Superior temporal gyrus (tissue), 1 donor: ENCODE results near the gene FRRS1L.
A peak's percentile ranks its signal among the peaks of the same experiment; 100 is the strongest.

Experiments
- DNase-seq: peaks from one replicate; pipeline ENCODE4 v3.0.0-alpha.2; 2016; ENCODE audit errors: extremely low spot score

The FRRS1L gene

DNA sequence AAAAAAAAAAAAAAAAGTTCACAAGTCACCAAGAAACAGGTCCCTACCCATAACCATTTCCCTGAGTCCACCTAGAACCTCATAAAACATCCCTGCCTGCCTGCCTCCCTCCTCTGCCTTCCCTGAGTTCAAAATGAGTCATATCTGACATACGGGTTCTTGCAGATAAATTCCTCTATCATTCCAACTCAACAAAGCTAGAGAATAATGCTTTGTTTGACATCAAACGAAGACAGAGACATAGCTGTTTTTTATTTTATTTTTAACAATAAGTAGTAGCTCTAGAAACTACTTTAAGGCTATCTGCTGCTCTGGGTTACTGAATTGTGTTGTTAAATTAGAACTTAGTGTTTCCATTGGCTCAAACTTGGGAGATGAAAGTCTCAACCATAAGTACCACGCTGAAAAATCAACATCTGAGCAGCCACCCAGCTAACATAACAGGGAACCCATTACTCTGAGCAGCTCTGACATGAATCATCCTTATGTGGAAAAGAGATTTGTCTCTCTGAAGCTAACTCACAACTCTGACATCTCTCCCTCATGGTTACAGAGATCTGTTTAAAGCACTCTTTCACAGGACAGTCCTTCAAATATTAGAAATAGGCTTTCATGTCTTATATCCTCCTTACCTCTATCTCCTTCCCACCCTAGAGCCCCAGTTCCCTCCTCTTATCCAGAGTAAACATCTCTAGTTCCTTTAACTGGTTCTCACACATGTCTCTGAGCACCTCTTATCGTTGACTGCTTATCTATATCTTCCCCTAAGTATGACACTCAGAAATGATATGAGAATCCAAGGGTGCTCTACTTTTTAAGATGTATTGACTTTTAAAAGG is 59.4 kb downstream of the FRRS1L start:
- DNase-seq = no peak

DNA sequence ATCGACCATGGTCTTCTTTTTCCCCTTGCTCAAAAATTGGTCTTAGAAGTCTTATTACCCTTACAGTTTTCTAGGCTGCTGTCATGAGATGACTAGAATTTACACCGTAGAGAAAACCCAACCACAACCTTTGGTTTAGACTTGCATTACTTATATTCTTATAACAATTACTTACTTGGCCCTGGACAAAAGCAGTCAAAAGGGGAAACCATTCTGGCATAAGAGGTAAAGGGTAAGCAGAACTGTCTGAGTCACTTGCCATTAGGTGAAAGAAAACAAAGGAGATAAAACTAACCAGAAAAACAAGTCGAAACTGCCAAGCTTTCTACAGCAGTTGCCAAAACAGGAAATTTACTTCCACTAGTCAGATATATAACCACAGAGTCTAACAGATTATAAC is 65.2 kb downstream of the FRRS1L start:
- no peak for DNase-seq

DNA sequence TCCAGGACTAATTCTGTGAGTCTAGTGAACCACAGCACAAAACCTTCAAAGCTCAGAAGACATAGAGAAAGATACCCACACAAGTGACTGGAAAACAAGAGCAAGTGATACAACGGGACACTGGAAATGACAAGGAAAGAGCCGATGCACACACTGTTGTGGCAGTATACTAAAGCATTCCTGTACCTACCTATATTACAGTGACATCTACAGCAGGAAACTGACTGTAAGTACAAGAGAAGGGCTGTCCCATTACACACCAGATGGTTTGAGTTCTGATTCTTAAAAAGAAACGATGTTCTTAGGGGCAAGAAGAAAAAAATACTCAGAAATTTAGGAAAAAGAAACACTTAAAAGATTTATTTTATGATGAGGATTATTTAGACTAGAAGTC is 65.8 kb downstream of the FRRS1L start:
- no peak for DNase-seq

DNA sequence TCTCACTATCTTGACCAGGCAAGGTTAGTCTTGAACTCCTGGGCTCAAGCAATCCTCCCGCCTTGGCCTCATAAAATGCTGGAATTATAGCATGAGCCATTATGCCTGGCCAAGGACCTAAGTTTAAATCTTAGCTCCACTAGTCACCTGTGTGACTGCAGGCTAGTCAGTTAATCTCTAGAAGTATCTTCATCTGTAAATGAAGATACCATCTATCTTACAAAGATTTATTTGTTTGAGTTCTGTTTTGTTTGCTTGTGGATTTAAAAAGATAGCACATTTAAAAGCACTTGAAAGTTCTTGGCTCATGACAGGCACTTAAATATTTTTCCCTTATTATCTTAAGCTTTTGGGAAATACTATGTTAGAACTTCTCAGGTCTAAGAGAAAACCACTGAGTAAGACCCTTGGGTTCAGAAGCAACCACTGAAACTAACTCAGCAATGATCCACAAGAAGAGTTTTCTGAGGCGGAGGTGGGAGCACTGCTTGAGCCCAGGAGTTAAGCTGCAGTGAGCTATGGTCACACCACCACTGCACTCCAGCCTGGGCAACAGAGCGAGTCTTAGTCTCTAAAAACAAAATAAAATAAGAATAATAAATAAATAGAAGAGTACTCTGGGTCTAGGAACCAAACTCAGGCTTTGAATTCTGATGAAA is 66.4 kb downstream of the FRRS1L start:
- no peak for DNase-seq

DNA sequence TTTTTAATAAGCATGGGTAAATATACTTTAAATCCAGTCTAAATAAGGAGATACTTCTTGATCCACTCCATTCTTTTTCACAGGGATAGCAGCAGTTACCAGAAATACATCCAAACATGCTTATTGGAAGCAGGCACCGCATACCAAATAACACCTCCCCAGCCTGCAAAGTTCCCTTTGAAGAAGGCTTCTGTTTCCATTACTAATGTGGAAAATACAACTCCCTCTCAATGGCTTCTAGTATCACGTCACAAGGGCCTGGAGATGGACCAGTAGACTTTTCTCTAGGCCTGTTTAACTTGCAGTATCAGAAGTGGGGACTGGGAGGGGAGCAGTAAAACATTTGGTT is 68.1 kb downstream of the FRRS1L start:
- DNase-seq = peak; percentile 63

DNA sequence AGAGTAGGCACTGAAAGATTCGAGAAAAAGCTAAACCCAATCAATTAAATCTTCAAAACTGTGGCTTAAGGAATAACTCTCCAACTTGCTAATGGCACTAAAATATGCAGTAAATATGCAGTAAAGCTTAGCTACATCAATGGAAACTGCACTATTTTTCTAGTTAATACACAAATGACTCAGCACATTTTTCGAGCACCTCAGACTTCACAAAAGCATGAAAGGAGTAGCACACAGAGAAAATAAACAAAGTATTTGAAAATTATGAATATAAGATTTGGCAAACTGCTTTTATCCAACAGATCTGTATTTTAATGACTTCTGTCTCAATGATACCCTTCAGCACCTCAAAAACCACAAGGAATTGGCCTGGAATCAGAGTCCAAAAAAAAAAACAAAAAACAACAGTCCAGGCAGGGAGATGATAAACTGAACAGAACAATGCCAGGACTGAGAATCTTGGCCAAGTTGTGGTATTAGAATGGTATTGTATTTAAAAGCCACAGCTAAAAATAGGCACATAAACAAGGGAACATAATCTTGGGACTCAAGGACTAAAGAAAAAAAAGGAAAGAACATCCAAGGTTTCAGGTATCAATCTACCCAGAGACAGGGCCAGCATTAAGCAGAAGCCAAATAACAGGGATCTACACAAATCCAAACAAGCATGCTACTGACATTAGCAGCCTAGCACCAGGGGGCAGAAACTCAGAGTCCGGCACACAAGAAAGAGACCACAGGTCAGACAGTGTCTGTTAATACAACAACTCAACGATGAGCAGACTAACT is 68.7 kb downstream of the FRRS1L start:
- DNase-seq = peak; percentile 70

DNA sequence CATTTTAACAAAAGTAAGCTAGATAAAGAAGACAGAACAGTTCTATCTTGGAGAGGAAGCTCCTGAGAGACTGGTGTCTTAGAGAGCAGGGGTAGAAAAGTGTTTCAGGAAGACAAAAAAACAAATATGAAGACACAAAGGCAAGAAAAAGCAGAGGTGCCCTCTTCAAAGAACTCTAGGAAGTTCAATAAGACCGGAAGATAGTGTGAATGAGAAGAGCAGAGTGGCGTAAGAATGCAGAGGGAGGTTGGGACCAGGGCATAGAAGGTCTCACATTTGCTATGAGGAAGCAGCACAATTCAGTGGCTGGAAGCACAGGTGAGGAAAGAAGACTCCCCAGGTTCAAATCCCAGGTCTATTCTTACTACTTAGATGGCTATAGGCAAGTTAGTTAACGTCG is 69.9 kb downstream of the FRRS1L start:
- DNase-seq = no peak

DNA sequence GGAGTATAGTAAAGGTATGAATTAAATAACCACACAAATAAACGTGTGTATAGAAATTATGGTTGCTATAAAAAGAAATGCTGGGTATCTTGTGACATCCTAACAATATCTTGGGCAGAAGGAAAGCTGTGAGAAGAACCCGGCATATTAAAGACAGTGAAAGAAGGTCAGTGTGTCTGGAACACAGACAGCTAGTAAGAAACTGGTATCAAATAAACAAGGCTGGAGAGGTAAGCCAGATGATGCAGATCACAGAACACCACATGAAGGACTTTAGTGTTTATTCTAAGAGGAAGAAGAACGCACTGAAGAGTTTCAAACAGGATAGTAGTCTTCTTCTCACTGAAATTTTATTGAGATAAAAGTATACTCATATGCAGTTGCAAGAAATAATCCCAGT is 71.7 kb downstream of the FRRS1L start:
- DNase-seq = no peak

DNA sequence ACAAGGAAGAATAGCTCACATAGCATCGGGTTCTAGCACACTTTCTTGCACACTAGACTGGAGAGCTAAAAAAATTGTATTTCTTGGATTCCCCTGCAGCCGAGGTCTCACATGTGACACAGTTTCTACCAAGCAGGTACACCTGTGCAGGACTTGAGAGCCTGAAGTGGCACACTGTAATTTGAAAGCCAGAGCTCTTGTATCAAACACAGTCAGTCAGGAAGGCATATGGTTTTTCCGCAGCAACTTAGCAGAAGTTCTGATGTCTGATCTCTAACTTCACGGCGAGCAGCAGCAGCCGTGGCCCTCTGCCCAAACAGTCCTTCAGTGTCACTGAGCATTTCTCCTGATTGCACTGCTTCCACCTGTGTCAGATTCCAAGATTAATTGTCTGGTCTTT is 72.8 kb downstream of the FRRS1L start:
- no peak for DNase-seq

DNA sequence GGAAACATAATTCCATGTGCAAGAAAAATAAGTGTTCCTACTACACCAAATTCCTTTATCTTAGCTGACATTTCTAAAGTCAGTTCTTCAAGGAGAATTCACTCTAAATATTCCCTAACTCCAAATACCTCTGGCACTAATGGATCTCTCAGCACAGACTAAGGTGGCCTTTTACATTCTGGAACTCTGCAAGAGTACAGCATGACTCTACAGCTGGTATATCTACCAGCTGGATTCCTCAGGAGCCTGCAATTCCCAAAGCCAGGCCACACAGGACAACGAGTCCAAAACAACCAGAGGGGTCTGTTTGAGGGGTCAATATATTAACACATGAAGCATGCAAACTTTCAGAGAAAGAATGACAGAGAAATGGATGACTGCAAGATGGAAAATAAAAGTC is 74.5 kb downstream of the FRRS1L start:
- DNase-seq = no peak

DNA sequence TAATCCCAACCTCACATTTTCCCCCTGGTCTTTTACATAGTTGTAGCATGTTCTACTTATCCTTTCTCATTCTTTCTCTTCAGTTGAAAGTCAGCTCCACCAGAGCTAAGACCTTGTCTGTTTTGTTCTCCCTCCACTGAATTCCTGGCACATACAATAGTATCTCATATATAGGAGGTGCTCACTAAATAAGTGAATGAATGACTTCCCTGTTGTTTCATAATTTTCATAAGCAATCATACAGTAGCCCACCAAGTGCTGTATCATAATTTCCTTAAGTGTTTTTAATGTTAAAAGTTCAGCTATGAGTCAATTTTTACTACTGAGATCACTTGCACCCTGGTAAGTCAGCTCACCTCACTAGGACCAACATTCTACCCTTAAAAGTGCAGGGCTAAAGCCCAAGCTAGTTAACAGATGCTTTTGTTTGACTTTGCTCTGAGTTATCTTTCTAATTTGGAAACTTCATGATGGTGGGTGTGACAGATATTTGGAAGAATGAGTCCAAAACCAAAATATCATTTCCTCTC is 74.9 kb downstream of the FRRS1L start:
- no peak for DNase-seq

DNA sequence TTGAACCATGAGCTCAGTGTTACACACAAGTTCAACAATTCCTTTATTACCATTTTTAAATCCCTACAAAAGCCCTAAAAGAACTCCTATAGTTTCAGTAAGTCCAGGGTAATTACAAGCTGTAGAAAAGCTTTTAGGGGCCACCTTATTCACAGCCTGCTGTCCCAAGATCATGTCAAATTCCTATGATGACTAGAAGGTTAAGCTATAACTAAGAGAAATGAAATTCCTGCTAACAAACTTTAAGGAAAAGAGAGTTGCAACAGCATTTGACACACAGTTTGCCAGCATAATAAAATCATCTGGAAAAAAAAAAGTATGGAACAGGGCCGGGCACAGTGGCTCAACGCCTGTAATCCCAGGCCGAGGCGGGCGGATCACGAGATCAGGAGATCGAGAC is 78.8 kb downstream of the FRRS1L start:
- no peak for DNase-seq

DNA sequence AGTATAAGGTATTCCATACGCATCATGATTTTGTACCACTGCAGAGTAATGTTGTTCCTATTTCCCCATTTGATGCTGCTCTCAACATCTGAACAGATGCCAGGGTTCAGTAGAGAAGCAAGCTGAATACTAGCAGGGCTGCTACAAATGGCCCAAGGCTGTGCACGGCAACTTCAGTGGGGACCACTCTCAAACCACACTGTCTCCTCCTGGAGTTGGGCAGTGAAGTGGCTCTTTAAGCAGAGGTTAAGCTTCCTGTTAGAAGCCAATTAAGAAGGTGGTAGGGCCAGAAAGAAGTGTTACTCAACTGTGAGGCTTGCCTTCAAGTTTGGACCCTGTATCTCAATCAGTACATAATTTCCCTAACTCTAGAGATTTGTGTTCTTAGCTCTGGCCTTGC is 79.3 kb downstream of the FRRS1L start:
- DNase-seq = no peak

DNA sequence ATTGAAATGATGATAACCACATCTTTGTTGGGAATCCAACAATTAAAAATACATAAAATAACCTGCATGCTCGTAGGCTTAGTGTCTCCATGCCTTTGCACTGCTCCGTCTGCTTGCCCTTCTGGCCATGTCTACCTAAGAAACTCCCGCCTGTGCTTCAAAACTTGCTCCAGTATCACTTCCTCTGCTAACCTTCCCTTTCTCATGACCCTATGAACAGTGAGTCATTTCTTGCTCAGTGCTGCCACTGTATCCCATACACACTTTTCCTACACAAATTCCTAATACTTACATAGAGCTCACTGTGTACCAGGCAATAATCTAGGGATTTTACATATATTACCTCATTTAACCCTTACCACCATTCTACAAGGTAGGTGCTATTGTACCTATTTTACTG is 80.8 kb downstream of the FRRS1L start:
- DNase-seq = no peak

DNA sequence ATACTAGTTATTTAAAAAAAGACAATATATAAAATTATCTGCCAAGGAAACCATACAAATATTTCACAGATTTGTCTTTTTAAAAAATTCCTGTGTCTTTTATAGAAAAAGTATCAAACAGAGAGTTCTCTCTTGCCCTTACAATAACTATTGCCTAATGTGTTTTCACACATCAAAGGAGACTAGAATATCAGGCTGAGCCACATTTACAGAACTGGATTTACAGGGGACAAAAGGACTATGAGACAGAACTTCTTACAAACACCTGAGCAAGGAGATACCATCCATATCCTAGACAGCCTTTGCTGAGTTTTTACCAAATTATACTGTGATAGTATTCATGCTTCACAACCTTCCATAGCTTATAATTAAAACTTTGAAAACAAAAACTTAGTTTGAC is 81.5 kb downstream of the FRRS1L start:
- DNase-seq = no peak

DNA sequence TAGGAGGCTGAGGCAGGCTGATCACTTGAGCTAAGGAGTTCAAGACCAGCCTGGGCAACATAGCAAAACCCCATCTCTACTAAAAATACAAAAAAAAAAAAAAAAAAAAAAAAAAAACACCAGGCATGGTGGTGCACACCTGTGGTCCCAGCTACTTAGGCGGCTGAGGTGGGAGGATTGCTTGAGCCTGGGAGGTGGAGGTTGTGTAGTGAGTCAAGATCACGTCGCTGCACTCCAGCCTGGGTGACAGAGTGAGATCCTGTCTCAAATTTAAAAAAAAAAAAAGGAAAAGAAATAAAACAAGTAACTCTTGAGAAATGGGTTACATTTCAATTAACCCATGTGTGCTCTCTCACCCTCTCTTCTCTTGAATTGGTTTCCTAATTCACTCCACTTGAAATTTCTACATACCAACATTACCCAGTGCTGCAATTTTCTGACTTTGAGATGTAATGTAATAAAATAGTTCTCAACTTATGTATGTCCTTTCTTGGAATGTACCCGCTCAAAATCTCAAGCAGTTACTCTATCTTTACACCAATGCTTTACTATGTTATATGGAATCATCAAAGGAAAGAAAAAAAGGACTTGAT is 83.1 kb downstream of the FRRS1L start:
- no peak for DNase-seq

DNA sequence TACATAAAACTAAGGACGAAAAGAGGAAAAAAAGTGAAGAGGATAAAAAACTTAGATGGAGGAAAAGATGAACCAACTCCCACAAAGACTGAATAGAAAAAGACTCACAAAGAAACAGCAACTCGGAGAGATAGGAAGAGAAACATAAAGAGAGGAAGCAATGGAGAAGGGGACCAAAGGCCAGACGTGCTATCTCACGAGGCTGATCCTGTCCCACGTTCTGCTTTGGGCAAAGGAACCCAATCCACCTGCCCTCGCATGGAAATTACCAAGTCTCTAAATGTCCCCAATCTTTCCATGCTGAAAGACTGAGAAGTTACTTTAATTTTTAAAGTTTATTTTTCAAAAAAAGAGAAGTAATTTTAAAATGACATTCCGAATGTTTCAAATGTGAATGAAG is 83.9 kb downstream of the FRRS1L start:
- no peak for DNase-seq

DNA sequence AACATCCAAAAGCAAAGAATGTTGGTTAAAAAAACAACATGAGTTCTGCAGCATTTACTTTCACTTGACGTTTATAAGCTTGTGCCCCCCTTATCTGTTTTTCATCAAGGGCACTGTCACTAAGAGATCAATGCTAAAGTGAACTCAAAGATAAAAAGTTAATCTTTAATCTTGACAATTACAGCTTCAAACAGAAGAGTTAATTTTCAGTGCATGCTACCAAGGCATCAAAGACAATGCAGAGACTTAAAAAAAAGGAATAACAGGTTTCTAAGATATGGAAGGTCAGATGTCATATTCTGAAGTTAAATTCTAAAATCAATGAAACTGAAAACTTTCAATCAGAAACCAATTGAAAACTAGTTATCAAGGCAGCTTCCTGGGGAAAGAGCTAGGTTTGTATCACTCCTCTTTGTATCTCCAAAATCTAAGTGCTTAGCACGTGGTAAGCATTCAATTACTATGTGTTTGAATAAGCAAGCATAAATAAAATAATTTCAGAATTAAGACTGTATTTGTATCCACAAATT is 84.9 kb downstream of the FRRS1L start:
- DNase-seq = no peak
